IgD-negative memory B cell (primary cell): ENCODE measurements around the gene TMEM175. TPM values are rescaled to one million over a fixed set of nuclear protein-coding genes. Genes with fewer than 3 reads are reported as not detected.

Experiments used
- H3K27ac Mint-ChIP-seq, 3 donors: one replicate each; pipeline ENCODE4 v1.8.0; 2020 to 2022; ENCODE audit warnings: mild to moderate bottlenecking in 3 of 3, mixed read lengths in 3 of 3, moderate library complexity in 1 of 3
- H3K27me3 Mint-ChIP-seq: one replicate; pipeline ENCODE4 v1.8.0; 2021; ENCODE audit warnings: mixed read lengths
- H3K36me3 Mint-ChIP-seq: one replicate; pipeline ENCODE4 v1.8.0; 2020; ENCODE audit warnings: mild to moderate bottlenecking, mixed read lengths
- H3K4me1 Mint-ChIP-seq, 3 donors: one replicate each; pipeline ENCODE4 v1.8.0; 2020 to 2022; ENCODE audit warnings: mixed read lengths in 3 of 3, mild to moderate bottlenecking in 1 of 3
- H3K4me3 Mint-ChIP-seq, 4 donors: one replicate each; pipeline ENCODE4 v1.8.0; 2020 to 2022; ENCODE audit warnings: mild to moderate bottlenecking in 4 of 4, mixed read lengths in 4 of 4, moderate library complexity in 3 of 4
- H3K9me3 Mint-ChIP-seq, 3 donors: one replicate each; pipeline ENCODE4 v1.8.0; 2020 to 2021; ENCODE audit warnings: mixed read lengths in 3 of 3, mild to moderate bottlenecking in 1 of 3
- polyA plus RNA-seq: library from polyadenylated mRNA; unstranded; fragments of 300-500 nt; fragmentation: Illumina TruSeq; gene quantifications from one replicate; pipeline ENCODE4 v1.2.3, GENCODE V29; 2021

The TMEM175 gene
- polyA plus RNA-seq, 1 donor from 2014 or later: 20.0 TPM

- Mint-ChIP-seq H3K27me3 (no peaks in the 10 kb centered on the region), H3K27ac (peak overlapping the region in 2 of 3 donors; percentile 28 to 39), H3K4me1 (no peaks in the 10 kb centered on the region), H3K4me3 (peak overlapping the region in 1 of 4 donors; percentile 12), H3K9me3 (peaks cover 0 to 2% (median 0%) of the 10 kb centered on the region in 3 donors), H3K36me3 (peaks cover 2% of the 10 kb centered on the region)
Measured at GRCh38 chr4:961351-962230, 29.3 kb downstream of the TMEM175 start.

GRCh38 chr4:962231-963208, 30.3 kb downstream of the TMEM175 start:
- Mint-ChIP-seq H3K4me1 (no peaks in the 10 kb centered on the region), H3K27me3 (no peaks in the 10 kb centered on the region), H3K36me3 (no peaks in the 10 kb centered on the region)

DNA sequence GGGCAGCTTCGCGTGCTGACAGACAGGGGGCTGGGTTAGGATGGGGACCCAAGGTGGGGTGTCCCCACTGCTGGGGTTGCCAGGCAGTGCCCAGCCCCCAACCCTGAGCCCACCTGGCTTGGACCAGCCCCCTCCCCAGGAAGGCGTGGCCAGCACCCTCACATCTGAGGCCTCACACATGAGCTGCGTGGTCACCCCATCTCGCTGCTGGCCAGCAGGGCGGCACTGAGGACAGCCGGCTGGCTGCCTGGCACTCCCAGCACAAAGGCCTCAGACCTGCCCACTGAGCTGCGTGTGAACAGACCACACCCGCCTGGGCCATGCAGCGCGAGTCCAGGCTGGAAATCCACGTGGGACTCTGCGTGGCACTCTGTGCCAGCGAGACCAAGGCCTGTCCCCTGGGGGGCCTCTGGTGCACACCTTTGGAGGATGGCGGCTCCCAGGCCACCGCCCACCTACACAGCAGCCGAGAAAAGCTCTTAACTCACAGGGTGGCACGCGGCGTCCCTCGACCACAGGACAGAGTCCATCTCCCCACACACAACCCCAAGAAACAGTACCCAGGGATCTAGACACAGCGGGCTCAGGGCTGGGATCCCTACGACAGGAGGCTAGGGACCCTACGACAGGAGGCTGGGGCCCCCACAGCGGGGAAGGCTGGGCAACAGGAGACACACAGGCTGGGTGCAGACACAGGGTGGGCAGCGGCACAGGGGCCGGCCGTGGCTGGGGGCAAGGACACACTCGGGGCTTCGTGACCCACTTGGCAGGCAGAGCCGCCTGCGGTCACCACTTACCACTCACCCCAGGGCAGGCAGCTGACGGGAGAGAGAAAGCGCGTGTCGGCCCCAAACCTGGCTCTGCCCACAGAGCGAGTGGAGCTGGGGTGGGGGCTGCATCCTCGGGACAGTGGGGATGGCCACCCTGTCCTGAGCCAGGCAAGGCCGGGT, 31.3 kb downstream of the TMEM175 start:
- no peaks in the 10 kb centered on the region for H3K36me3 Mint-ChIP-seq
- H3K9me3 Mint-ChIP-seq: peaks cover 0 to 2% (median 0%) of the 10 kb centered on the region in 3 donors
- H3K27me3 Mint-ChIP-seq: no peaks in the 10 kb centered on the region
- H3K27ac Mint-ChIP-seq: no peak overlapping the region
- no peaks in the 10 kb centered on the region for H3K4me1 Mint-ChIP-seq
- no peak overlapping the region for H3K4me3 Mint-ChIP-seq

More at GRCh38 chr4:962231-963208, 30.3 kb downstream of the TMEM175 start:
- peak overlapping the region in 1 of 3 donors; percentile 39 for H3K27ac Mint-ChIP-seq
- H3K9me3 Mint-ChIP-seq: peaks cover 0 to 2% (median 0%) of the 10 kb centered on the region in 3 donors
- H3K4me3 Mint-ChIP-seq: no peak overlapping the region

DNA sequence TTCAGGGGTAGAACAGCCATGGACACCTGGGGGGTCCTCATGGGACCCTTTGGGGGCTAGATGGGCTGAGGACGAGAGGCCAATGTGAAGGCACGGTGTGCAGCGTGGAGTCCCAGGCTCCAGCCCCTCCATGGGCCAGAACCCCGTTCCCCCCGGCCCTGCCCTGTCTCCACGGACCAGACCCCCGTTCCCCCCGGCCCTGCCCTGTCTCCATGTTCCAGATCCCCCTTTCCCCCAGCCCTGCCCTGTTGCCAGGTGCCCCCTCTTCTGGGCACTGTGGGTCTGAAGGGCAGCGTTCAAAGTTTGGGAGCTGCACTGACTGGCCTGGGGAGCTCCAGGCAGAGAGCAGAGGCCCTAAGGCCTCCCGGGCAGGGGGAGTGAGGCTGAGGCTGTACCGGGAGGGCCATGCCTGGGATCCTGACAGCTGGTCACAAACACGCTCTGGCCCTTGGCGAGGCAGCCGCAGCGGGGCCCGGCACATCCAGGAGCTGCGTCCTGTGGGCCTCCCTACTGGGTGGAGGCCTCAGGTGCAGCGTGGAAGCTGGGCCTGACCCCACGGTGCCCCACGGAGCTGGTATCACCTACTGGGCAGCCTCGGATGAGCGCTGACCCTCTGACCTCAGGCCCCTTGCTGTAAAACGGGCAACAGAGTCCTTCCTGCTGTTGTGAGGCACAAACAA, 32.2 kb downstream of the TMEM175 start:
- H3K4me1 Mint-ChIP-seq: no peaks in the 10 kb centered on the region
- no peaks in the 10 kb centered on the region for H3K36me3 Mint-ChIP-seq
- H3K27me3 Mint-ChIP-seq: peaks cover 2% of the 10 kb centered on the region
- no peak overlapping the region for H3K27ac Mint-ChIP-seq
- H3K4me3 Mint-ChIP-seq: no peak overlapping the region
- no peaks in the 10 kb centered on the region for H3K9me3 Mint-ChIP-seq

DNA sequence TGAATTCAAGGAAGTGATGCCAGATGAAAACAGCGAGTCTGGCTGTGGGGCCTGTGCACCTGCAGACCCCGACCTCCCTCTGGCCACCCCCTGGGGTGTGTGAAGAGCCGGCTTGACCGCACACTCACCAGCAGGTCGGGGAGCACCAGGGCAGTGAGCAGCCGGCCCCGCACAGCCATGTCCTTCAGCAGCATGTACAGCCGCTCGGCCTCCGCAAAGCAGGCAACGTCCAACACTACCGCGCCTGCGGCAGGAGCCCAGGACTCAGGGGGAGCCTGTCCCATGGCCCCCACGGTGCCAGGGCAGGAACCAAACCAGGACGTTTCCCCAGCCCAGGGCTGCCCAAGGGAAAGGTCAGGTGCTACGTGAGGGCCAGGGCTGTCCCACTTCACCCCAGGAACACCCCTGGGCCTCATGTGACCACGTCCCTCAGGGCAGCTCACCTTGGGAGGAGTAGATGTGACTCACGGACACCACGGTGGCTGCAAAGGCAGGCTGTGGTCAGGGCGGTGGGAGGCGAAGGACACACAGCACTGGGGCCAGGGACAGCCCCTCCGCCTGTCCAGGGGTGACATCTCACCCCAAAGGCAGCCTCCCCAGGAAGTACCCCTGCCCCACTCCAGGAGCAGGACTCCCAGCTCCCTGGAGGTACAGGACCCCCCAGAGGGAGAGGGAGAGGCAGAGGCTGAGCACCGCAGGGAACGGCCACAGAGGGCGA, 32.9 kb downstream of the TMEM175 start:
- no peaks in the 10 kb centered on the region for H3K36me3 Mint-ChIP-seq

GRCh38 chr4:965766-966134, 33.5 kb downstream of the TMEM175 start:
- Mint-ChIP-seq H3K4me1 (peaks cover 0 to 1% (median 0%) of the 10 kb centered on the region in 3 donors), H3K4me3 (no peak overlapping the region), H3K27me3 (peaks cover 2% of the 10 kb centered on the region), H3K36me3 (no peaks in the 10 kb centered on the region), H3K9me3 (no peaks in the 10 kb centered on the region), H3K27ac (peak overlapping the region in 1 of 3 donors; percentile 80)

More for the DNA sequence above, 32.9 kb downstream of the TMEM175 start:
- Mint-ChIP-seq H3K4me1 (no peaks in the 10 kb centered on the region), H3K27ac (no peak overlapping the region), H3K27me3 (peaks cover 2% of the 10 kb centered on the region), H3K4me3 (no peak overlapping the region), H3K9me3 (no peaks in the 10 kb centered on the region)

DNA sequence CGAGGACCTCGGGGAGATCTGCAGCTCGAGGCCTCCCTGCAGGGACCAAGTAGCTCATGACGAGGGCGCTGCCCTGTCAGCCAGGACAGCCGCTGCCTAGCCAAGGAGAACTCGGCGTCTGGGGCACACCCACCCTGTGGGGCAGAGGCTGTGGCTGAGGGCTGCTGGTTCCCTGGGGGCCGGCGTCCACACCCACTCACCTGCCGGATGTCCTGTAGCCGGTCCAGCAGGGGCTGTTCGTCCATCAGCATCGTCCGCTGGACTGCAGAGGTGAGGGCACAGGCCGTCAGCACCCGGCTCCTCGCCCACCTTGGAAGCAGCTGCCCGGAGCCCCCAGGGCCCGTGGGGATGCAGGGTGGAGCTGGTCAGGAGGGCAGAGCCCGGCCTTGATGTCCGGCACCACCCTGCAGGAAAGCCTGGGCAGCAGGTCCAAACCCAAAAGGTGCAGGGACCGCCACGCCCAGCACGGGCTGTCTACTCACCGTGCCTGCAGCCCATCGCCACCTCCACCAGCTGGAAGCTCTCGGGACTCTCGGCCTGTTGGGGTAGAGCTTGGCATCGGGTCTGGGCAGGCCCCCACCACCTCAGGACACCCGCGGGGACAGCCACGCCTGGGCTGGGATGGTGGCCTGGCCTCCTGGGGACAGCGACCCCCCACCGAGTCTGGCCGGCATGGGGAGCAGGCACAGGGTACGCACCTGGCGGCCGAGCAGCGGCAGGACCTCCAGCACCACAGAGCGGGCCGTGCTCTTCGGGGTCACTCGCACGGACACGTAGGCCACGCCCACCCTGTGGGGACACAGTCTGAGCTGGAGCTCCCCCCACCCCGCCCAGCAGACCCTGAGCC, 34.2 kb downstream of the TMEM175 start:
- H3K9me3 Mint-ChIP-seq: no peaks in the 10 kb centered on the region
- H3K27me3 Mint-ChIP-seq: peaks cover 2% of the 10 kb centered on the region
- no peaks in the 10 kb centered on the region for H3K36me3 Mint-ChIP-seq
- peak overlapping the region in 1 of 3 donors; percentile 80 for H3K27ac Mint-ChIP-seq
- H3K4me1 Mint-ChIP-seq: peaks cover 0 to 3% (median 0%) of the 10 kb centered on the region in 3 donors
- H3K4me3 Mint-ChIP-seq: no peak overlapping the region

DNA sequence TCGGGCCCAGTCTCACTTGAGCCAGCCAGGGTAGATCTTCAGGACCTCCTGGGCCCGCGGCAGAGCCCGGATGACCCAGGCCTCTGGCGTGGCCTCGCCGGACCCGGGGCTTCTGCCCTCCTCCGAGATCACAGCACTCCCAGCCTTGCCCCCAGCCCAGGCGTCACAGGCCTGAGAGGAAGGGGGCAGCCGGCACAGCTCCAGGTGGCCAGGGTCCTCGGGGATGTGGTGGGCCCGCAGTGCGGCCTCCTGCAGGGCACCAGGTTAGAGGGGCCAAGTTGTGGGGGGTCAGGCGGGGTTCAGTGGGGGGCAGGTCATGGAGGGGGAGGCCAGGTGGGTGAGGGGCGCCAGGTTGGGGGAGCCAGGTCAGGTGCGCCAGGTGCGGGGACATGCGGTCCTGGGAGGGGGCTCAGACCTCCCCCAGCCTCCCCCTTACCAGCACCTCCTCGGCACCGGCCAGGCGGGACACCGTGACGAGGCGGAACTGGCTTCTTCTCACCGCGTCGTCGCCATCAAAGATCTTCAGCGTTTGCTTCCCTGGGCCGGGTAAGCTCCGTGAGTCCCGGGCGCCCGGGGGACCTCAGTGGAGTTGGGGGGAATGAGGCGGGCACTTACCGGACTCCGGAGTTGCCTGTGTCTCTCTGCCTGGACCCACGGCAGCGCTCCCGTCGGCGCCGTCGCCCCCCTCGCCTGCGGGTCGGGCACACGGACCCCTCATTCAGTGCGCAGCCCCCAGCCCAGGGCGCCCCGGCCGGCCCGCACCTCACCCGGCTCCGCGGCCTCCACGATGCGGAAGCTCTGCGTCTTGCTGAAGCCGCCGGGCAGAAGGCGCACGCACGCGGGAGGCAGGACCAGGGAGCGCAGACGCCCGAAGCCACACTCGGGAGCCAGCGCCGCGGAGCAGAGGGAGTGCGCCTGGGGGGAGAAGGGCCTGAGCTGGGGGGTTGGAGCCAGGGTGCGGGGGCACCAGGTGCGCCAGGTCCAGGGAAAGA, 35.1 kb downstream of the TMEM175 start:
- Mint-ChIP-seq H3K27me3 (peaks cover 2% of the 10 kb centered on the region), H3K9me3 (no peaks in the 10 kb centered on the region), H3K27ac (no peak overlapping the region), H3K4me1 (peaks cover 0 to 3% (median 0%) of the 10 kb centered on the region in 3 donors), H3K4me3 (no peak overlapping the region), H3K36me3 (no peaks in the 10 kb centered on the region)

DNA sequence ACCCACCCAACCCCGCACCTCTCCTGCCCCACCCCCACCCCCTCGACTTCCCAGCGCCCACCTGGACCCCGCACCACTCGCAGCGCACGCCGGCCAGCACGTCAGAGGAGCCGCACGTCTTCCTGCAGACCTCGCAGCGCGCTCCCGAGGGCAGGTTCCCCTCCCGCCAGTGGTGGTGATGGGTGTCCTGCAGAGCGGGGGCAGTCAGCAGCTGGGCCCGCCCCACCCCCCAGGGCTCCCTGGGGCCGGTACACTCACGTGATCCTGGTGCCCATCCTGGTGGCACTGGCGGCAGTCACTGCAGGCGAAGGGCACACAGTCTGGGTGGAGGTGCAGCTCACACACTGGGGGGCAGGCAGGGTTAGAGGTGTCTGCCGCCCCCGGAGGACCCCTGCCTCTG, 36.0 kb downstream of the TMEM175 start:
- no peak overlapping the region for H3K27ac Mint-ChIP-seq
- H3K4me3 Mint-ChIP-seq: no peak overlapping the region
- no peaks in the 10 kb centered on the region for H3K9me3 Mint-ChIP-seq
- peaks cover 0 to 3% (median 0%) of the 10 kb centered on the region in 3 donors for H3K4me1 Mint-ChIP-seq
- H3K27me3 Mint-ChIP-seq: peaks cover 2% of the 10 kb centered on the region
- H3K36me3 Mint-ChIP-seq: no peaks in the 10 kb centered on the region

GRCh38 chr4:968621-969394, 36.5 kb downstream of the TMEM175 start:
- no peaks in the 10 kb centered on the region for H3K9me3 Mint-ChIP-seq
- peaks cover 2% of the 10 kb centered on the region for H3K27me3 Mint-ChIP-seq
- no peak overlapping the region for H3K27ac Mint-ChIP-seq
- no peaks in the 10 kb centered on the region for H3K36me3 Mint-ChIP-seq
- H3K4me3 Mint-ChIP-seq: no peak overlapping the region
- peaks cover 0 to 3% (median 0%) of the 10 kb centered on the region in 3 donors for H3K4me1 Mint-ChIP-seq
